Eye (tissue), 1 donor: ENCODE measurements around the gene SQSTM1.
"Not testable (repeated sequence)": the region's sequence is repeated elsewhere in the genome, so short reads cannot be mapped to it uniquely, and the experiment has no call there.

Experiments used
- DNase-seq: peaks from one replicate; pipeline ENCODE4 v3.0.0-alpha.2; 2015

Gene SQSTM1

DNA sequence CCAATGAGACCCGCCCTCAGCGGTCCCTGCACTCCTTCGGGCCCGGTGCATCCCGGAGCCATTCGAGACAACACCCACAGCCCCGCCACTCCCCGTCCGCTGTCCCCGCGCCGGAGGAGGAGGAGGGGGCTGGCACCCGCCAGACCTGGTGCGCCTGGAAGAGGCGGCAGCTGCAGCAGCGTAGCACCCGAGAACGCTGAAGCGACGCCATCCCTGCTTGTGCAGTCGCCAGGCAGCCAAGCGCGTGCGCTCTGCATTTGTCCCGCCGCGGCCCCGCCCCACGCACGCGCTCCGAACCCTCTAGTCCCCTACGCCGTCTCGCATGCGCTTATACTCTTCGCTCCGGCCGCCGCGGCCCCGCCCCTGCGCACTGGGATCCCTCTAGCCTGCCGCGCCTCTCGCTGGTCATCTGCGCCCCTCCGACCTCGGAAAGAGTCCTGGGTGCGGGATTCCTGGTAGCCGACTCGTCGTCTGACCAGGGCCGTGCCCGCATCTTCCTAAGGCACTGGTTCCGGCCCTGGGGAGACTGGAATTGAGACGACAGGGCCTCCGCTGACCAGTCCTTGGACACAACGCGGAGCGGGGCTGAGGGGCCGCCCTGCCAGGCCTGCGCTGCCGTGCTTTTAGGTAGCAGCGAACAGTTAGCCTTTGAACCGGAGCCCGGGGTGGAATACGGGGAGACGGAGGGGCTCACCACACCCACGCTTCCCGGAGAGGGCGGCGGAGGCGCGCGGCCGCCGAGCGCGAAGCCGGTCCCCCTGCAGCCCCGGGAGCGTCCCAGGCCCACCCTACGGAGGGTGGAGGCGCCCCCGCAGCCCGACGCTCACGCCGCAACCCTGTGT, 38.1 kb downstream of the SQSTM1 start, which contains the start of gene MRNIP:
MRNIP (minus strand) TSS at position 232 of the 842 bp plus-strand sequence; CDS start at position 211, 21 bp downstream.
- peak; percentile 97 for DNase-seq

DNA sequence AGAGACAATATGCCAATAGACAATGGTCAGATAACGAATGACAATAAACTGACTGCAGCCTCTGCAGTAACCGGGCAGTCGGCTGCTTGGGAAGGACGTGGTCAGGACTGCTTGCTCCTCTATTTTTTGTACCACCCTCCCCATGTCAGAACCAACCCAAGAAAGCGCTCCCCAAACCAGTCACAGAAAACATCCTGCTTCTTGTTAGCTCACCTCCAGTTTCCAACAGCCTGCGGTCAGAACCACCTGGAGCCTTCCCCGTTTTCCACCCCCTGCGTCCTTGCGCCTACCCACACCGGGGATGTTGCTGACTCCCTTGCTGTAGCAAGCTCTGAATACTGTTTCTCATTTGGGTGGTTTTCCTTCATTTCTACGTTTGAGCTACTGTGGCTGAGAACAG, 39.6 kb downstream of the SQSTM1 start:
- DNase-seq: no peak

DNA sequence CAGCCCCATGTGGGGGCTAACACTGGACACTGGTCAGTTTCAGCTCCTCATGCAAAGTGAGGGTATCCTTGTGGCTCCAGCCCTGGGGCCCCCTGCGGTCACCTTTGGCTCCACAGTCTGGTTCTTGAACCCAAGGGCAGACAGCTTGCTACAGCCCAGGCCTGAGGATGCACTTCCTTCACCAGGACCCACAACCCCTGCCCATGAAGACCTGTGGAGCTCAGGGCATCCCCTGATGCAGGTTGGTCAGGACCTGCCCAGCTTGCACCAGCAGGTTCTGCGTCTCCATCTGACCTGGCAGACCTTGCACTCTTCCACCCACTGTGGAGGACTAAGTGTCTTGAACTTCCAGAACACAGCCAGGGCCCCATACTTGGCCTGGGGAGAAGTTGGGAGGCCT, 41.6 kb downstream of the SQSTM1 start:
- DNase-seq: no peak

DNA sequence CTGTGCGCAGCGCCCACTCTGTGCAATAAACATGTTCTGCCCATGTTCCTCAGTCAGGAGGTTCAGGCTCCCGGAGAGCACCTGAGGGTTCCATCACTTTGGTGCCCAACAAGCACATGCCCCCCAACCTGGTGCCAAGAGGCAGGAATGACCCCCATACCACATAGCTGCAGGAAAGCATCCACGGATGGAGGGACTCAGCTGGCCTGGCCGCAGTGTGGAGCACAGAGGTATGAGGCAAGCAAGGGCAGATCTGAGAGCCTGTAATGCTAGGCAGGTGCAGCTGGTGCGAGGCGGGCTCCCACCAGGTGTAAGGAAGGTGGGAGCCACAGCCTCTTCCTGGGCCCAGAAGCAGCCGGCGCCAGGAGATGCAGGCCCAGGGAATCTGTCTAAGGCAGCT, 42.2 kb downstream of the SQSTM1 start:
- DNase-seq: no peak

DNA sequence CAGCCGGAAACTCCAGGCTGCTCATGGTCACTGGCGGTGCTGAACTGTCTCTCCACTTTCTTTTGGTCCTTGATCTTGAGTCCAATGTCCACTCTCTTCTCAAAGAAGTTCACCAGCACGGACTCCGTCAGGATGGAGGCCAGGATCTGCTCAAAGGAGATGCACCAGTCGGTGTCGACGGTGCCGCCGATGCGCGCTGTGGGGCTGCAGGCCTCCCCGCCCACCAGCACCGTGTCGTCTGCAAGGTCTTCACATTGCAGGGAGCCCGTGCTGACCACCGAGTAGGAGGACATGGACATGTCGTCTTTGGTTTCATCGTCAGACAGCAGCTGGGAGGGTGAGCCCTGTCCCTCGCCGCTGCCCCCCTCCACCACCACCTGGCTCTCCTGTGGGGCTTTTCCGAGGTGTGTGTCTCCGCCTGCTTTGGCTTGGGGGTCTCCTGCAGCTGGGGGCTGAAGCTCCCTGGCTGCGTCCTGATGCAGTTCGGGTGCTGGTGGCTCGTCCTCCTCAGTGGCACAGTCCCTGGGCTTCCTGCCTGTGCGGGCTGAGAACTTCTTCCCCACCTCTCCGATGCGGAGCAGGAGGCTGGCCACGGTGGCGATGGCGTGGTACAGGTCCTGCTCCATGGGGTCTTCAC, 42.9 kb downstream of the SQSTM1 start:
- no peak for DNase-seq

DNA sequence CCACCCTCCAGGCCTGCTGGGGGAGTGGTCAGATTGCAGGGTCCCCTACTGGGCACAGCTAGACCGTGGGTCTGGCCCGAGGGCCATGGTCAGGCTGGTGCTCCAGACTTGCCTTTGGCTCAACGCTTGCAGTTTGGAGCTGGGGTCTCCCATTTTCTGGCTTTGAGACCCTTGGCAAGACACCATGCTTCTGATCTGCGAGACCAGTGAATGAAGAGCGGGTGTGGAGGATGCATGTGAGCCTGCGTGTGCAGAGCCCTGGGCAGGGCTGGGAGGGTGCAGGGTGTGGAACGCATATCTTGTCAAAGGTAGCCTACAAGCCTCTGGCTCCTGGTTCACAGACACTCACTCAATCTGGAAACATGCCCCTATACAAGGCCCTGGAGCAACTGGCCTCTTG, 44.0 kb downstream of the SQSTM1 start:
- DNase-seq: no peak

DNA sequence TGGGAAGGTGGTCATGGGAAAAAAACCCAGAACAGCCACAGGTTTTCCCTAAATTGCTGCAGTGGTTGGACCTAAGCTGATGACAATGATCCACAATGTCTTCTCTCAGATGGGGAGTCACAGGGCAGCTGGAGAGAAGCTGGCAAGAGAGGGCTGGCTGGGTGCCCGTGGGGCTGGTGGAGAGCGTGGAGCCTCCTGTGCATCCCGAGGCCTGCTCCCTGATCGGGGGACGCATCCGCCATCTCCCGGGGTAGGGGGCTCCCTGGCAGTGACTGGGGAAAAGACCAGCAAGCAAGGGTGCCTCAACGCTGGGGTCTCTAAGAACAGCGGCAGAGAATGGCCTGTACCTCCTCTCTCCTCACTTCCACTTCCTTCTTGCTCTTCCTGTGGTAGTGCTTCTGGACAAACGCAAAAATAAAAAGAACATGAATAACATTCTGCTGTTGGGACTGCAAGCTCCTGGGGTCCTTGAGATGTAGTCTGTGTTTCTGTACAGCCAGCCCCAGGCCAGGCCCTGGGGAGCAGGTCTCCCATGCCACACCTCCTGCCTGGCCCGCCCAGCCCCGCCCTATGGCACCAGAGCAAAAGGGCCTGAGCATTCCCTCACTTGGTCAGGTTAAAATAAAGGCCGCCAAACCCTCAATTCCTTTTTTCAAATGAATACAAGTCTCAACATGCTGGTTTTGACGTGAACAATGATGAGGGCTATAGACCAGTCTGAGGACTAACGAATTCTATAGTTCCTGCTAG, 45.0 kb downstream of the SQSTM1 start:
- DNase-seq: no peak

DNA sequence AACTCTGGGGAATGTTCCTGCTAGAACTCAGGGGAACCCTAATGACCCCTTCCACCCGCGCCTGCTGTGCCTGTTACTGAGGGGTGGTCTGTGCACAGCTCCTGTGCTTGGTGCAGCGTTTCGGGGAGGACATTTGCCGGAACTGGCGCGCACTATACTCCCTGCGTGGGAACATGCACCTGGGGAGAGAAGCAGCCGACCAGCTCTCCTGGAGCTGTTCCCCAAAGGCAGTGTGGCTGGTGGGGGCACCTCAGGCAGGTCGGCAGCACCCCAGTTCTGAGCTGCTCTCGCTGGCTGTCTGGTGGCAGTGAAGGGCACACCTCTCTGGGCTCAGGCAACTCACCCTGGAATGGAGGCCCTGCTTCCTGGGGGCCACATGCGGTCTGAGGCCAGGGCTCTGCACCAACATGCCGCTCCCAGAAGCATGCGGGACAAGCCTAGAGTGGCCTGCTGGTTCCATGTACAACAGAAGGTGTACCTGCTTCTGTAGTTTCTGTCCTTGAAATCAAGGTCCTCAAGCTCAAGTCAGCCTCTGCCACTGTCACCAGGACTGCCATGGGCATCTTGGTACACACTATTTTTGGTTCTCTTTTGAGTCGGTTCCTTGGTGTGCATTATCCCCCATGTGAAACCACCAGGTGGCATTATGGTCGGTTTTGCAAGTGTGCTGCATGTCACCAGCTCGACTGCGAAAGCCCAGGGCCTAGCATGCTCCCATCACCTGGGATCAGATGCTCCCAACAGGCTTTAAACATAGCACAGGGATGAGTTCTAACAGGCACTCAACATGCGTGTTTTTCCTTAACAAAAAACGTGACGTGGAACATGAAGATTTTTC, 45.8 kb downstream of the SQSTM1 start:
- DNase-seq: no peak

DNA sequence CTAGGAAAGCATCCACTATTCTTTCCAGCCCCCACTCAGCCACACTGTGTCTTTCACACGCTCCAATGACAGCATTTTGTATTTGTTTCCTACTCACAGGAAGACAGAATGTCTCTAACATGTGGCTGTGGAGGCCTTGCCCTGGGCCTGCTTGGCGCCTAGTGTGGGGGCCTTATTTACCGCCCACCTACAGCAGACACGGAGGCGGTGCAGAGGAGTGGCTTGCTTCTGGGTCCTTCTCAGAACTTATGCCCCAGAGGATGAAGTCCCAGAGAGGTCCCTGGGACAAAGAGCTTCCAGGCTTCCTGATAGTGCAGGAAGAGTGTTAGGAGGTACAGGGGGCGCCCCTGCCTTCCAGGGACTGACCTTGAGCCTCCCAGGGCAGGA, 46.4 kb downstream of the SQSTM1 start:
- DNase-seq: no peak

DNA sequence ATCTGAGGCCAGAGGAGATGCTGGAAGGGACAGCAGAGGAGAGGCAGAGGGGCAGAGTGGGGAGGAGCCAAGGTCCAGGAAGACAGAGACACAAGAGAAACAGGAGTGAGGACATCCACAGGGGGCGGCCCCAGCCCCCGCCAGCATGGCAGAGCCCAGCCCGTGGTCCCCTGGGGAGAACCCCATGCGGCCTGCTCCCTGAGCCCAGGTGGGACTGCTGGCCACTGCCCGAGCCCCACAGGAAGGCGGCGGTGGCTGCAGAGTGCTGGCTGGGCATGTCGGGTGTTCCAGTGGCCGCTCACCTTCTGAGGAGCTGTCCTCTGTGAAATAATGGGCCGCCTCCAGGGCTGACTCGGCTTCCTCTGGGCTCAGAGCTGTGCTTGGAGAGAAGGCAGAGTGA, 46.8 kb downstream of the SQSTM1 start:
- DNase-seq: no peak

DNA sequence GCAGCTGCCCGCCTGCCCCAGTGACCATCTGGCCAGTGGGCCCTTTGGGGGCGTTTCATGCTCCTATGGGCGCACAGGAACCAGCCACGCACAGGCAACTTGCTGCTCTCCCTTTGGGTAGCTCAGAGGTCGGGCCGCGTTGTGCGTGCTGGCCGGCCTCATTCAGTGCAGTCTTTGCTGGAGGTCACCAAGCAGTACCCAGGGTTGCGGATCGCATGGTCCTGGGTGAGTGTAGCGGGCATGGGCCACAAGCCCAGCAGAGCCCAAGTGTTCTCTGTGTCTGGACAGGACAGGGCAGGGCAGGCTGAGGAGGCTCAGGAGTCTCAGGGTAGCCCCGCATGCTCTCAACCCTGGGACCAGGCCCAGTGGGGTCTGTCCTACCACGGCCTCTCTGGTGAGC, 47.8 kb downstream of the SQSTM1 start:
- DNase-seq: no peak

DNA sequence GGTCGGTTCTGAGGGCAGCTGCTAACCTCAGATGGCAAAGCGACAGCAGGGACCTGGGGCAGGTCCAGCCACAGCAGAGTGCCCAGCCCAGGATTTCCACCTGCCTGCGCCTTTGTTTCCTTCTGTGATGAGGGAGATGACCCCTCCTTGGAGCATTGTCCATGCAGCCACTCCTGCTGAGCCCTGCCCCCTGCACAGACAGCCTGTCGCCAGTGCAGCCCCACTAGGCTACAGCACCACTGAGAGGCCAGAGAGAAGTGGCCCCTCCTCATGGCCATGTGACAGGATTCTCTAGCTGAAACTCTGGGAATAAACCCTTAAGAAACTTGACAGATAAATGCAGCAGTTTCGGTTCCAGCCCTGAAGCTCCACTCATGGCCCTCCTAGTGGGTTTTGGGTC, 48.4 kb downstream of the SQSTM1 start:
- peak; percentile 70 for DNase-seq

DNA sequence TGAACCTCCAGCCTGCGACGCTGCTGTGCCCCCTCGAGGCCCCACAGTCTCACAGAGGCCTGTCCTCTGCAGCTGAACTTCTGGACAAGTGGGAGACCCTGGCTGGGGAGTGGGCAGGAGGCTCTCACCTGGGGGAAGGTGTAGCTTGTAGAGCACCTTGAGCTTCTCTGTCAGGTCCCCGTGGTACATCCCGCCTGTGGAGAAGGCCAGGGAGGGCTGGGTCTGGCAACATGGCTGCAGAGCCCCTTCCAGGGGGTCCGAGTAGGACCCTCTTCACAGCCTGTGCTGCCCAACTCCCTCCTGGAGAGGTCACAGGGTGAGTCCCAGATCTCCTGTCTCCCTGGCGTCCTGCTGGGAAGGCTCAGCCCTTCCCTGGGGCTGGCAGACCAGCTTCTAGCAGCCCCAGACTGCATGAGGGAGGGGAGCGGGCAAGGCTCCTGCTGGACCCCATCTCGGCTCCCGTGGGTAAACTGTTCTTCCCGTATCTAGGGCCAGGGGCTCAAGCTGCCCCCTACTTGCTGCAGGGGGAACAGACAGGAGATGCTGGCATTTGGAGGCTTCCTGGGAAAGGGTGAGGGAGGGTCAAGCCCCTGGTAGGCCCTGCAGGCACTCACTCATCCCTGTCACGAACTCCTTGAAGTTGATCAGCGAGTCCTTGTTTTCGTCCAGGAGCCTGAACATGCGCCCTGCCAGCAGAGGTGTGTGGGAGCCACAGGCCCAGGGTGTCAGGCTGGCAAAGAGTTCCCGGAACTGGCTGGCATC, 49.1 kb downstream of the SQSTM1 start:
- DNase-seq: peak; percentile 32

DNA sequence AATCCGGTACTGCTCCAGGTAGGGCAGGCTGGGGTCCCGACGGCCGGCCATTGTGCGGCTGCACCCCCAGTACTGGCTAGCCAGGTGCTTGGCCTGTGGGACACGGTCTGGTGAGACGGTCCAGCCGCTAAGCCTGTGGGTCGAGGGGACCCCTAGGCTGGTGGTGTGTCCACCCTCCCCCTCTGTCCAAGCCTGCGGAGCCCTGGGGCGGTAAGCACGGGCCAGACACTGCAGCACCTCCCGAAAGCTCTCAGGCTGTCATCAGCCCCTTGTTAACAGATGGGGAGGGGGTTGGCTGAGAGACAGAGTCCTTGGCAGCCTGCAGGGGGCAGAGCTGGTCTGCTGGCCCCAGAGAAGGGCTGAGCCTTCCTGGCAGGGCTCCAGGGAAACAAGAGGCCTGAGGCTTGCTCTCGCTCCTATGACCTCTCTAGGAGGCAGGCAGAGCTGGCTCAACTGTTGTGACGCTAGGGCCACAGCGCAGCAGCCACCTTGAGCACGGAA, 49.7 kb downstream of the SQSTM1 start:
- peak; percentile 83 for DNase-seq

DNA sequence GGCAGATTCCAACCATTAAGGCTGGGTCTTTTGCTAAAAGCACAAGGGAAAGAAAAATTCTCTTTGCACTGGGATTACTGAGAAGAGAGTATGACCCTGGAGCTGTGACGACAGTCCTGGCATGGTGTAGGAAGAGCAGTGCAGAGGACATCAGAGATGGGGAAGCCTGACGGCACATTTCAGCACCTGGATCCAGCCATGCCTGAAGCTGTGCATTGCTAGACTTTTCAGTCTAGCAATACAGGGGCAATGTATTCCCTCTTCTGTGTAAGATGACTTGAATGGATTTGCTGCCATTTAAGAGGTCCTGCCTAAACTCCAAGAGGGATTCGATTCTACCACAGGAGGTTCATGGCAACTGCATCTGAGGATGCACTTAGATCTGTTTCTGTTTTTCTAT, 50.2 kb downstream of the SQSTM1 start:
- DNase-seq: no peak

DNA sequence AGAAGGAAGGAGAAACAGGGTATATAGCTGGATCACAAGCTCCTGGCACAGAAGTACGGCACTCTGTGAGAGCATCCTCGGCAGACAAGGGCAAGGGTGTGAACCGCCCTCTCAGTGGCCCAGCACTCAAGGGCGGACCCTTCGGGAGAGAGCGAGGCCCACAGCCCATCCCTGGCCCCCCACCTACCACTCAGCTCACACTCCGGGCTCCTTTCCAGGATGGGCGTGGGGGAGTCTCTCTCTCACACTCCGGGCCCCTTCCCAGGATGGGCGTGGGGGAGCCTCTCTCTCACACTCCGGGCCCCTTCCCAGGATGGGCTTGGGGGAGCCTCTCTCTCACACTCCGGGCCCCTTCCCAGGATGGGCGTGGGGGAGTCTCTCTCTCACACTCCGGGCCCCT, 50.8 kb downstream of the SQSTM1 start:
- not testable (repeated sequence) for DNase-seq

DNA sequence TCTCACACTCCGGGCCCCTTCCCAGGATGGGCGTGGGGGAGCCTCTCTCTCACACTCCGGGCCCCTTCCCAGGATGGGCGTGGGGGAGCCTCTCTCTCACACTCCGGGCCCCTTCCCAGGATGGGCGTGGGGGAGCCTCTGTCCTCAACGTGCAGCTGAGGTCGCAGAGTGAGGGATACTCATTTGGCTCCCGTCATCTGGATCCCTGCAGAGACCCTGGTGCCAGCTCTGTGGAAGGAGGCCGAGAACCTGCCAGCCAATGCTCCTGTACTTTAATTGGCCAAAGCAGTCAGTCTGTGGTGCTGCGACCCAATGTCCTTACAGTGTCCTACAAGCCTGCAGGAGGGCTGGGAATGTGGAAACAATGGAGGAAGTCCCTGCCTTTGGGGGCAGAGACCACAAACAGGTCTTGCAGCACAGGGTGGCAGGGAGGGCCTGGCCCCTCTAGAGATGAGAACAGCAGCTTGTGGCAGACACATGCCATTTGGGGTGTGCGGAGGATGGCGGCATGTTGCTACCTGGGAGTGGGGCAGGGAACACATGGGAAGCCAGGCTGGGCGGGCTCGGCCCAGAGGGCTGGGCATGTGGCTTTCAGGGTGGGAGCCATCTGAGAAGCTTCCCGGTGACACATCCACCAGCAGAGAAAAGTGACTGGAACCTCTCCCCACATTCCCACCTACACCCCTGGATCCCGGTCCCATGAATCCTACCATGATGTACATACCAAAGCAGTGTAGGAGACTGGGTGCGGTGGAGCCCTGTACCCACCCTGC, 51.5 kb downstream of the SQSTM1 start:
- no peak for DNase-seq

DNA sequence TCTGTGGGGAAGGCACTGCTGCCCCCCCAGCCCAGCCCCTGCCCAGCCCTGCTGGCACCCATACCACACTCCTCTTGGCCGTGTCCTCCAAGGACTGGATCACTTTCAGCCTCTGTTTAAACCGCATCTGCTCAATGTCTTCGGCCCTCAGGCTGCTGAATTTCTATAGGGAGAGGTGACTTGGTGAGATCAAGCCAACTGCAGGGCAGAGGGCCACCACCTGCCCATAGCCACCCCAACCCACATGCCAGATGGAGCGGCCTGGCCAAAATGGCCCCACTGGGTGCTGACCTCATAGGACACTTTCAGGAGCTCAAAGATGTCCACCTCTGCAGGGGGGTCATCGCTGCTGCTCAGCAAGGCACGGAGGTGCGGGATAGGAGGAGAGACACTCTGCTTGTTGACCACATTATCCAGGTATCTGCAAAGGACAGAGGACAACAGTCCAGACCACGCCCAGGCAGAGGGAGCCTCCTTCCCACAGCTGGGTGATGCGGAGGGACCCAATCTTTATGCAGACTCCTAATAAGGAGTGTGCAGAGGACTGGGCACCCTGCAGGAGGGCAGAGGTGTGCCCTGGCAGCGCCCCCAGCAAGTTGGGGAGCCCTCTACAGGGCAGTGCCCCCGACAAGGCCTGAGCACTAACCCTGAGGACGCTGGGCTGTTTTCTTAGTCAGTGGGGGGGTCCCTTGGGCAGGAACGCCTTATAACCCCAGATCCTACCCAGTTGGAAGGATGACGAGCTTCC, 52.3 kb downstream of the SQSTM1 start:
- no peak for DNase-seq

DNA sequence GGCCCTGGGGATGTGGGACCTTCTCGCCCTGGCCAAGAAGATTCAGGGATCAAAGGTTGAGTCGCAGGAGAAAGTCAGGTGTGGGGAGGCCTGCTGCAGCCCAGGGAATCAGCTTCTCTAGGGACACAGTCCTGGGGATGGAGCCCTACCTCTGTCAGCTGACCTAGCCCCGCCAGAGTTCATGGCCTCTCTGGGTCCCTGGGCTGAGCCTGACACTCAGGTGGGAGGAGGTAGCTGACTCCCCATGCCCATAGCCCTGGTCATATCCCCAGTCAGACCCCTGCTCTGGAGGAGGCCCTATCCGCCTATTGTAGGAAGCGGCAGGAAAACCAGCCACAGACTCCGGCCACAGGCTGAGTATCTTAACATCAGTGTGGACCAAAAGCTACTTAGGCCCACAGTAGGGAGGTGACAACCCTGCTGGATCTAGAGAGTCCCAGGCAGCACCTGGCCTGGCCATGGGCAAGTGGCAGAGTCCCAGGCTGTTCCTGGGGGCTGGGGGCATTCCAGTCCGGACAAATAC, 52.9 kb downstream of the SQSTM1 start:
- DNase-seq: no peak

DNA sequence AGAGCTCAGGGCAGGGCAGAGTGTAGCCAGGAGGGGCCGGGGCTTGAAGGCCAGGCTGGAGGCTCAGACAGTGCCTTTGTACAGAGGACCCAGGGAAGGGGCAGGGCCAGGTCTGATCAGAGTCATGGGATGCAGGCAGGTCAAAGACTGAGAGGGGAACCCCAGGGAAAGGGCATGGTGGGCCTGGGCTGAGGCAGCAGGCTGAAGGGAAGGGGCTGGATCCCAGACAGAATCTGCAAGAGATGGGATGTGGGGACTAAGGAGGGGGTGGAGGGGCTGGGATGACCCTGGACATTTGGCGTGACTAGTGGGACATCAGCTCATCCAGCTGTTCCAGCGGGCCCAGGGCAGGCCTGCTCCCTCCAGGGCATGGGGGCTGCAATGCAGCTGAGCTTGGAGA, 53.4 kb downstream of the SQSTM1 start:
- no peak for DNase-seq
